SK-N-SH treated with all-trans-retinoic acid at 6 μM for 48 hours (cell line): ENCODE data around the gene DMD.

ENCODE experiments used
- OSR1 ChIP-seq: fragments of 250-450 bp; sonication (Bioruptor Pico); IDR thresholded peaks from 2 replicates; pipeline ENCODE4 v1.8.0; 2022; ENCODE audit warnings: moderate library complexity, mild to moderate bottlenecking, inconsistent platforms
- PPARA ChIP-seq: fragments of 250-450 bp; sonication (Bioruptor Pico); IDR thresholded peaks from 2 replicates; pipeline ENCODE4 v1.5.0; 2020; ENCODE audit warnings: mild to moderate bottlenecking, borderline replicate concordance
- RARB ChIP-seq: fragments of 250-450 bp; sonication (Bioruptor Pico); IDR thresholded peaks from 2 replicates; pipeline ENCODE4 v1.8.0; 2021; ENCODE audit warnings: mild to moderate bottlenecking, moderate library complexity
- ZFP30 ChIP-seq: fragments of 450-650 bp; formaldehyde crosslinking; IDR thresholded peaks from 2 replicates; pipeline ENCODE4 v1.5.0; 2022; ENCODE audit warnings: mild to moderate bottlenecking, moderate library complexity
- TF ChIP-seq, protein P1 (sequence below): fragments of 250-450 bp; sonication (Bioruptor Pico); IDR thresholded peaks from 2 replicates; pipeline ENCODE4 v1.8.0; 2021; ENCODE audit warnings: low read depth, mild to moderate bottlenecking, moderate library complexity, borderline replicate concordance

DNA sequence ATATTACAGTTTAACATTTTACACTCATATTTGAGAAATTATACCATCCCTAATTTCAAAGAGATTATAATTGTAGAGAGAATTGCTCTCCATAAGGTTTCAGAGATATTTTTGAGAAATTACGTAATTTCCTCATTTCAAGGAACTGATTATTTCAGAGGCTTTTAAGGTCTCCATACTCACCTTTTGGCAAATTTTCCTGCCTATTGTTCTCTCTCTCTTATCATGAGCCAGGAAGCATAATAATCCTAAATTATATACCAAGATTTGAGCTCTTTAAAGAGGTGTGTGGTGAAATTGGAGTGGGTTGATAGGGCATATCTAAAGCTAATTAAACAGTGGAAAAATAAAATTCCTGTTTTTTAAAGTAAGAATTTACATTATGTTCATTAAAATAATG, 1890.6 kb downstream of the DMD start:
- TF ChIP-seq, protein P1, sequence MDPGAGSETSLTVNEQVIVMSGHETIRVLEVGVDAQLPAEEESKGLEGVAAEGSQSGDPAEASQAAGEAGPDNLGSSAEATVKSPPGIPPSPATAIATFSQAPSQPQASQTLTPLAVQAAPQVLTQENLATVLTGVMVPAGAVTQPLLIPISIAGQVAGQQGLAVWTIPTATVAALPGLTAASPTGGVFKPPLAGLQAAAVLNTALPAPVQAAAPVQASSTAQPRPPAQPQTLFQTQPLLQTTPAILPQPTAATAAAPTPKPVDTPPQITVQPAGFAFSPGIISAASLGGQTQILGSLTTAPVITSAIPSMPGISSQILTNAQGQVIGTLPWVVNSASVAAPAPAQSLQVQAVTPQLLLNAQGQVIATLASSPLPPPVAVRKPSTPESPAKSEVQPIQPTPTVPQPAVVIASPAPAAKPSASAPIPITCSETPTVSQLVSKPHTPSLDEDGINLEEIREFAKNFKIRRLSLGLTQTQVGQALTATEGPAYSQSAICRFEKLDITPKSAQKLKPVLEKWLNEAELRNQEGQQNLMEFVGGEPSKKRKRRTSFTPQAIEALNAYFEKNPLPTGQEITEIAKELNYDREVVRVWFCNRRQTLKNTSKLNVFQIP (CRISPR knock-in tag), result no peak
- TF ChIP-seq RARB (CRISPR knock-in tag) (no peak), OSR1 (CRISPR knock-in tag) (no peak), ZFP30 (CRISPR knock-in tag) (no peak), PPARA (CRISPR knock-in tag) (no peak)
